ENCODE results near the gene GASK1B. TPM values are rescaled to one million over a fixed set of nuclear protein-coding genes. Genes with fewer than 3 reads are reported as not detected.

Gene GASK1B
- total and polyA plus RNA-seq, 9 donors: 32.9 to 78.4 (median 58.4) TPM

- Histone ChIP-seq H3K4me1 (ENCODE audit: control insufficient read depth, insufficient read depth, low read length) (no peaks in the 10 kb centered on the region), H3K27ac (ENCODE audit: low read length) (no peak overlapping the region), H3K4me3 (ENCODE audit: low read length) (no peak overlapping the region)
These were observed 13.6 kb downstream of the GASK1B start for GRCh38 chr4:158159054-158159717.

GRCh38 chr4:158157412-158157811, 15.4 kb downstream of the GASK1B start:
- H3K27ac ChIP-seq (ENCODE audit: low read length): no peak overlapping the region
- no CpG with 5 or more reads among the region's 4 CpGs for WGBS (ENCODE audit: insufficient coverage)
- H3K4me3 ChIP-seq (ENCODE audit: low read length): no peak overlapping the region
- no peaks in the 10 kb centered on the region for H3K9me3 ChIP-seq (replicated peaks; ENCODE audit: control insufficient read depth, low read depth, low read length)
- H3K27me3 ChIP-seq (ENCODE audit: control insufficient read depth, insufficient read depth, low read length): no peaks in the 10 kb centered on the region
- H3K4me1 ChIP-seq (ENCODE audit: control insufficient read depth, insufficient read depth, low read length): no peaks in the 10 kb centered on the region
- DNase-seq: no peak
- H3K36me3 ChIP-seq (ENCODE audit: control insufficient read depth, insufficient read depth, low read length): peaks cover 5% of the 10 kb centered on the region

More at GRCh38 chr4:158159054-158159717, 13.6 kb downstream of the GASK1B start:
- H3K27me3 ChIP-seq (ENCODE audit: control insufficient read depth, insufficient read depth, low read length): no peaks in the 10 kb centered on the region
- H3K9me3 ChIP-seq (replicated peaks; ENCODE audit: control insufficient read depth, low read depth, low read length): no peaks in the 10 kb centered on the region
- no peak for DNase-seq
- WGBS (ENCODE audit: insufficient coverage): no CpG with 5 or more reads among the region's 3 CpGs
- H3K36me3 ChIP-seq (ENCODE audit: control insufficient read depth, insufficient read depth, low read length): peaks cover 5% of the 10 kb centered on the region

- no peak overlapping the region for H3K4me3 ChIP-seq (ENCODE audit: low read length)
- H3K36me3 ChIP-seq (ENCODE audit: control insufficient read depth, insufficient read depth, low read length): peaks cover 5% of the 10 kb centered on the region
- no peak overlapping the region for H3K27ac ChIP-seq (ENCODE audit: low read length)
- no peaks in the 10 kb centered on the region for H3K4me1 ChIP-seq (ENCODE audit: control insufficient read depth, insufficient read depth, low read length)
- DNase-seq: no peak
- no CpG with 5 or more reads among the region's 8 CpGs for WGBS (ENCODE audit: insufficient coverage)
- no peaks in the 10 kb centered on the region for H3K9me3 ChIP-seq (replicated peaks; ENCODE audit: control insufficient read depth, low read depth, low read length)
- H3K27me3 ChIP-seq (ENCODE audit: control insufficient read depth, insufficient read depth, low read length): no peaks in the 10 kb centered on the region
These were observed 17.0 kb downstream of the GASK1B start for GRCh38 chr4:158155656-158156356.

- H3K4me3 ChIP-seq (ENCODE audit: low read length): no peak overlapping the region
- H3K27ac ChIP-seq (ENCODE audit: low read length): no peak overlapping the region
- no peaks in the 10 kb centered on the region for H3K27me3 ChIP-seq (ENCODE audit: control insufficient read depth, insufficient read depth, low read length)
- no peaks in the 10 kb centered on the region for H3K4me1 ChIP-seq (ENCODE audit: control insufficient read depth, insufficient read depth, low read length)
- H3K36me3 ChIP-seq (ENCODE audit: control insufficient read depth, insufficient read depth, low read length): no peaks in the 10 kb centered on the region
- no peaks in the 10 kb centered on the region for H3K9me3 ChIP-seq (replicated peaks; ENCODE audit: control insufficient read depth, low read depth, low read length)
- 83% methylated on average over 2 of the region's 3 CpGs for WGBS (ENCODE audit: insufficient coverage)
- DNase-seq: no peak
These were observed 25.7 kb downstream of the GASK1B start for GRCh38 chr4:158147151-158147550.

GRCh38 chr4:158146736-158147135, 26.1 kb downstream of the GASK1B start:
- WGBS (ENCODE audit: insufficient coverage): no CpG with 5 or more reads among the region's 1 CpG
- H3K36me3 ChIP-seq (ENCODE audit: control insufficient read depth, insufficient read depth, low read length): no peaks in the 10 kb centered on the region

GRCh38 chr4:158139086-158139485, 33.7 kb downstream of the GASK1B start:
- WGBS (ENCODE audit: insufficient coverage): no CpG with 5 or more reads among the region's 5 CpGs
- Histone ChIP-seq H3K4me3 (ENCODE audit: low read length) (no peak overlapping the region), H3K36me3 (ENCODE audit: control insufficient read depth, insufficient read depth, low read length) (no peaks in the 10 kb centered on the region), H3K4me1 (ENCODE audit: control insufficient read depth, insufficient read depth, low read length) (no peaks in the 10 kb centered on the region), H3K27ac (ENCODE audit: low read length) (no peak overlapping the region), H3K27me3 (ENCODE audit: control insufficient read depth, insufficient read depth, low read length) (no peaks in the 10 kb centered on the region), H3K9me3 (replicated peaks; ENCODE audit: control insufficient read depth, low read depth, low read length) (no peaks in the 10 kb centered on the region)
- no peak for DNase-seq

More at GRCh38 chr4:158146736-158147135, 26.1 kb downstream of the GASK1B start:
- Histone ChIP-seq H3K4me1 (ENCODE audit: control insufficient read depth, insufficient read depth, low read length) (no peaks in the 10 kb centered on the region), H3K27ac (ENCODE audit: low read length) (no peak overlapping the region), H3K27me3 (ENCODE audit: control insufficient read depth, insufficient read depth, low read length) (no peaks in the 10 kb centered on the region), H3K4me3 (ENCODE audit: low read length) (no peak overlapping the region), H3K9me3 (replicated peaks; ENCODE audit: control insufficient read depth, low read depth, low read length) (no peaks in the 10 kb centered on the region)
- DNase-seq: no peak

- H3K4me1 ChIP-seq (ENCODE audit: control insufficient read depth, insufficient read depth, low read length): peaks cover 2% of the 10 kb centered on the region
- no peaks in the 10 kb centered on the region for H3K27me3 ChIP-seq (ENCODE audit: control insufficient read depth, insufficient read depth, low read length)
- no peak for DNase-seq
- no peaks in the 10 kb centered on the region for H3K9me3 ChIP-seq (replicated peaks; ENCODE audit: control insufficient read depth, low read depth, low read length)
- H3K36me3 ChIP-seq (ENCODE audit: control insufficient read depth, insufficient read depth, low read length): peaks cover 6% of the 10 kb centered on the region
- no peak overlapping the region for H3K4me3 ChIP-seq (ENCODE audit: low read length)
- no peak overlapping the region for H3K27ac ChIP-seq (ENCODE audit: low read length)
- WGBS (ENCODE audit: insufficient coverage): no CpG with 5 or more reads among the region's 2 CpGs
These were observed 38.6 kb downstream of the GASK1B start for GRCh38 chr4:158134222-158134621.

GRCh38 chr4:158133551-158133950, 39.3 kb downstream of the GASK1B start:
- WGBS (ENCODE audit: insufficient coverage): no CpG with 5 or more reads among the region's 4 CpGs
- Histone ChIP-seq H3K9me3 (replicated peaks; ENCODE audit: control insufficient read depth, low read depth, low read length) (no peaks in the 10 kb centered on the region), H3K36me3 (ENCODE audit: control insufficient read depth, insufficient read depth, low read length) (peaks cover 6% of the 10 kb centered on the region), H3K27me3 (ENCODE audit: control insufficient read depth, insufficient read depth, low read length) (no peaks in the 10 kb centered on the region), H3K4me3 (ENCODE audit: low read length) (no peak overlapping the region), H3K27ac (ENCODE audit: low read length) (no peak overlapping the region), H3K4me1 (ENCODE audit: control insufficient read depth, insufficient read depth, low read length) (peaks cover 2% of the 10 kb centered on the region)
- DNase-seq: no peak

- Histone ChIP-seq H3K4me1 (ENCODE audit: control insufficient read depth, insufficient read depth, low read length) (peaks cover 2% of the 10 kb centered on the region), H3K36me3 (ENCODE audit: control insufficient read depth, insufficient read depth, low read length) (peaks cover 8% of the 10 kb centered on the region), H3K4me3 (ENCODE audit: low read length) (no peak overlapping the region), H3K27ac (ENCODE audit: low read length) (peak overlapping the region; percentile 39), H3K27me3 (ENCODE audit: control insufficient read depth, insufficient read depth, low read length) (no peaks in the 10 kb centered on the region), H3K9me3 (replicated peaks; ENCODE audit: control insufficient read depth, low read depth, low read length) (no peaks in the 10 kb centered on the region)
- peak; percentile 96 for DNase-seq
- WGBS (ENCODE audit: insufficient coverage): no CpG with 5 or more reads among the region's 1 CpG
These were observed 41.8 kb downstream of the GASK1B start for GRCh38 chr4:158131027-158131426.

- Histone ChIP-seq H3K27ac (ENCODE audit: low read length) (peak overlapping the region; percentile 26), H3K4me3 (ENCODE audit: low read length) (no peak overlapping the region), H3K9me3 (replicated peaks; ENCODE audit: control insufficient read depth, low read depth, low read length) (no peaks in the 10 kb centered on the region), H3K4me1 (ENCODE audit: control insufficient read depth, insufficient read depth, low read length) (peaks cover 2% of the 10 kb centered on the region), H3K36me3 (ENCODE audit: control insufficient read depth, insufficient read depth, low read length) (peaks cover 8% of the 10 kb centered on the region), H3K27me3 (ENCODE audit: control insufficient read depth, insufficient read depth, low read length) (no peaks in the 10 kb centered on the region)
- peak; percentile 7 for DNase-seq
- WGBS (ENCODE audit: insufficient coverage): no CpG with 5 or more reads among the region's 2 CpGs
These were observed 42.6 kb downstream of the GASK1B start for GRCh38 chr4:158130204-158130603.

Data from muscle of leg (tissue), 11 donors.